ES-I3 (cell line): ENCODE results near the gene PDIK1L.

Experiments used
- H3K36me3 ChIP-seq: 2 replicates; pipeline ENCODE4 v1.6.1; 2013; ENCODE audit warnings: mild to moderate bottlenecking, low read length, control low read depth, moderate library complexity; ENCODE audit not compliant: insufficient read depth
- H3K4me1 ChIP-seq: 2 replicates; pipeline ENCODE4 v1.6.1; 2013; ENCODE audit warnings: mild to moderate bottlenecking, control low read depth, low read length; ENCODE audit not compliant: insufficient read depth
- H3K9ac ChIP-seq: 2 replicates; pipeline ENCODE4 v1.6.1; 2013; ENCODE audit warnings: low read depth, mild to moderate bottlenecking, low read length, moderate library complexity
- H3K9me3 ChIP-seq: 2 replicates; pipeline ENCODE4 v1.6.1; 2013; ENCODE audit warnings: mild to moderate bottlenecking, low read length, moderate library complexity; ENCODE audit not compliant: control insufficient read depth, insufficient read depth

Gene PDIK1L

DNA sequence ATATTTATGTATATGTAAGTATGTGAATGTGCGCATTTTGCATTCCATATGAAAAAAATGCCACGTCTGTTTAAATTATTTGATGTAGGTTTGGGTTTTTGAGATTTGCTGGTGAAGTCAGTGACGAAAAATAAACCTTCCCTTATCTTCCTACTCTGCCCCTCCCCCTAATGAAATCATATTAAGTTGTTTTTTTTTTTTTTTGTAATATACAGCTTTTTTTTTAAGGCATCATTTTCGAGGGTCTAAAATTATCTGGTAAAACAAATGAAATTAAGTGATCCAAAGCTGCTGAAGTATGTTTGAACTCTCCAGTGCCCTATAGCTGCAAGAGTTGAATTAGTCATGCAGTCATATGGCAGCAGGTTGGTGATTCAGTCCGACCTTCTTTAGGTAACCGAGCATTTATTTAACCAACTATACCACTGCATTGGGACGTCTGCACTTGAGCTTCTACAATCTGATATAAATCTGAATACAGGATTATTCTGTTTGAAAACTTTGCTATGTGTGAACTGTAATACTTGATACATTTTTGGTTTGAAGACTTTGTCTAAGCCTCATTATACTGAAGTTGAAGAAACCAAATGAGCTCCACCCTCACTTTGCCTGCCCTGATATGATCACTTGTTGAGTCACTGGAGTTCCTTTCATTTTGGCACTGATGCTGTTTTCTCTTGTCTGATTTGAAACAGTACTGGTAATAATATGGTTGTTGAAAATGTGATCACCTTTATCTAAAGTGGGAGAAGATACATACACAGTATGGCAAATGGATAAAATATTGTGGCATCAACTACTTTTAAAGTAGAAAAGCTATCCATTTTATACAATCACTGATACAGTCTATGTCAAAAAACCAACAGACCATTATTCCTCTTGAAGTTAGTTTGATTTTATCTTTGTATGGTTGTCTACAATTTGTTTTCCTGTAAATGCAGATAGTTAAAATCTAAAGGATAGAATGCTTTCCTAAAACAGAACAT lies 11.7 kb downstream of the PDIK1L start:
- Histone ChIP-seq H3K9ac (no peak overlapping the region), H3K4me1 (peaks cover 16% of the 10 kb centered on the region), H3K9me3 (no peaks in the 10 kb centered on the region), H3K36me3 (no peaks in the 10 kb centered on the region)

DNA sequence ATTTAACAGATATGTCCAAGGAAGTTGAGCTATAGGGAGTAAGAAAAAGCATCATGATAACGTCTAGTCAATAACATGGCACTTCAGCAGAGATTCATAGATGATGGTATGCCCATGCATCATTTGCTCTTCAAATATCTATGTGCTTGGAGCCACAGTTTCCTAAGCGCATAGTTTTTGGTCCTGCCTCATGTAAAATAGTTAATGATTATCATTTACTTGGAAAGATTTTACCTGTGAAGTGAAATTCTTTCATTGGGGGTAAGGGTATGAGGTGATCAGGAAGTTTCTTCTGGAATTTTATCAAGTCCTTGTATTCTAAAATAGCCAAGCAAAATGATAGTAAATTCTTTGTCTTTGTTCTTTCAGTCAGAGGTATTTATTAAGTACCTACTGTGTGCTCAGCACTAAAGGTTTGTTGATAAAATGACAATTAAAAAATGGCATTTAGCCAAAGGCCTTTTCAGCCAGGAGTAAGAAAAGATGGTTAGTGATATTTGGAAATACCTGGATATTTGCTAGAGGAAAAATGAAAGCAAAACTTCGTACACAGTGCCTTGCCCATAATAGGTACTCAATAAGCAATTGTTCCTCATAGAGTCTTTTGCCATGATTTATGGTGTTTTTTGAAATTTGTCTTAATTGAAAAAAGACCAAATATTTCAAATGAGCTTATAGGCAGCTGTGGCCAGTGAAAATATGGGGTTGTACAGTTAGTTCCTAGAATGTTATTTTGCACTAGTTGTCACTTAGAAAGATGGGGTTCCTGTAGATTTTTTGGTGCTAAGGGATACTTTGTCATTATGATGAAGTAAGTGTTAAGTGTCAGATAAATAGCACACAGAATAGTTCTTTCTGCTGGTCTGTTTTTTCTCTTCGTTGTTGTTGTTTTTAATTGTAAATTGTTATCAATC lies 13.1 kb downstream of the PDIK1L start:
- no peaks in the 10 kb centered on the region for H3K9me3 ChIP-seq
- peaks cover 16% of the 10 kb centered on the region for H3K4me1 ChIP-seq
- H3K9ac ChIP-seq, result no peak overlapping the region
- H3K36me3 ChIP-seq, result no peaks in the 10 kb centered on the region

GRCh38 chr1:26125382-26125781 lies 13.8 kb downstream of the PDIK1L start:
- Histone ChIP-seq H3K36me3 (no peaks in the 10 kb centered on the region), H3K9me3 (no peaks in the 10 kb centered on the region), H3K9ac (no peak overlapping the region), H3K4me1 (peaks cover 16% of the 10 kb centered on the region)

- Histone ChIP-seq H3K9ac (no peak overlapping the region), H3K9me3 (no peaks in the 10 kb centered on the region), H3K36me3 (no peaks in the 10 kb centered on the region), H3K4me1 (peaks cover 16% of the 10 kb centered on the region)
Observed at GRCh38 chr1:26125946-26126320, 14.3 kb downstream of the PDIK1L start.

- Histone ChIP-seq H3K9ac (no peak overlapping the region), H3K4me1 (peaks cover 16% of the 10 kb centered on the region), H3K36me3 (no peaks in the 10 kb centered on the region), H3K9me3 (no peaks in the 10 kb centered on the region)
Observed at GRCh38 chr1:26126321-26127084, 14.9 kb downstream of the PDIK1L start.

DNA sequence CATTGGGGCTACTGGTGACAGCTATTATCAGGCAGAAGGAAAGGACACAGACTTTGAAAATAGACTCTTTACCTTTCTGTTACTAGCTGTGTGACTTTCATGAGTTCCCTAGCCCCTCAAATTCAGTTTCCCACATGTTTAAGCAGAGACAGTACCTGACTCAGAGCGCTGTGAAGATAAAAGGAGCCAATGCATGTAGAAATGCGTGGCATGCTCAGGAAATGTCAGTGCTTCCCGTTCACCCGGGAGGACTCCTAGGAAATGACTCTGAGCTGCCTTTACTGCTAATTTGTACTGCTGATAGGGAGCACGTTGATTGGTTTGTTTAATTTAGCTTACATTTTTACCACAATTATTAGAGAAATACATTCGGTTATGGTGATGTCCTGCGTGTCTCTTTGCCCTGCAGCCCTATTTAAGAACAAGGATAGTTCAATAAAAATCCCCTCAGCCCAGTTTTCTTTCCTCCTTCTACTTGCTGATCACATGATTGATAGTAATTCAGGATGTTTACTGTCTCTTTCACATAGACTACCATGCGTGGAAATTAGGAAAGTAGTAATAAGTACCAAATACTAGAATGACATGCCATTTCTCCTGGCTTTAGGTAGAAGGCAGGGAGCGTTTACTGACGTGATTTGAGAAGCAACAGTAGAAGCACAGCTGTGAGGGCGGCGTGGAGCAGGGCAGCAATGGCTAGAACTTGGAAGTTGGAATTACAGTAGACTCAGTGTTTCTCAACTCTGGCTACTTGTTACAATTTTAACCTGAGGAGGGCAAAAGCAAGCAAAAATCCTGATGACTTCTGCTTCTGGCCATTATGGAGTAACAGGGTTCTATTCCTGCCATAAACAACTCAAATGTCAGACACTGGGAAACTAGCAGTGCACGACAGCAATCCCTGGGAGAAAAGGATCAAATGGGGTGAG lies 15.9 kb downstream of the PDIK1L start:
- H3K36me3 ChIP-seq, result no peaks in the 10 kb centered on the region
- H3K4me1 ChIP-seq, result peaks cover 16% of the 10 kb centered on the region
- H3K9me3 ChIP-seq, result no peaks in the 10 kb centered on the region
- H3K9ac ChIP-seq, result no peak overlapping the region

DNA sequence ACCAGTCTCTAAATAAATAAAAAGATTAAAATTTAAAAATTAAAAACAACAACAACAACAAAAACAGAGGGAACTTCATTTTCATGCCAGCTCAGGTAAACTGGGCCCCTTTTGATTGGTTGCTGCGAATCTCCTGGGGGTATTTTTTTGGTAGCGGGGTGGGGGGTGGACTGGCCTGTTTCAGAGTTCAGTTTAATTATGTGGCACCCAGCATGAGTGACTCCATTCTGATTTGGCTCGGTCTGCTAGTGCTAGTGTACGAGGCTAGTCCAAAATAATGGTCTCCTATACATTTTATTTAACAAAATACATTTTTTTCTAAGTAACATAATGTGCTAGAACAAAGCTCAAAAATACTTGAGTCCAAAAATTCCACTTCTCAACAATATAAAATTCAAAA lies 18.2 kb downstream of the PDIK1L start:
- H3K9me3 ChIP-seq, result no peaks in the 10 kb centered on the region
- H3K36me3 ChIP-seq, result no peaks in the 10 kb centered on the region
- no peak overlapping the region for H3K9ac ChIP-seq
- peaks cover 16% of the 10 kb centered on the region for H3K4me1 ChIP-seq

DNA sequence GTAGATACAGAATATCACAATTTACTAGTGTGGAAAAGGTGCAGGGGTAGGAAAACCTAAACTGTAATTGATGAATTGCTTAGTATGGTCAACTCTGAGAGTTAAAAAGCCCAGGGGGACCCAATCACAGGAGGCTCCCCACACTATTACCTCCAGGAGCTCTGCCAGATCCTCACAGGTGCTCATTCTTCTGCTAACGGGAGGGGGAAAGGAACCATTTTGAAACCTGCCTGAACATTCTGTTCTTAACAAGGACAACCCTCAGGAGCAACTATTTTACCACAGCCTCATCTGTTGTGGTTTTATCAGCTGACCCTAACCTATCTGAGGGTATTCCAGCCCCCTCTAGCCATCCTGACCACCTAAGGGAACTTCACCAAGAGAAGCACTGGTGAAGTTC lies 19.1 kb downstream of the PDIK1L start:
- no peaks in the 10 kb centered on the region for H3K9me3 ChIP-seq
- H3K36me3 ChIP-seq, result no peaks in the 10 kb centered on the region
- peaks cover 16% of the 10 kb centered on the region for H3K4me1 ChIP-seq
- H3K9ac ChIP-seq, result no peak overlapping the region

DNA sequence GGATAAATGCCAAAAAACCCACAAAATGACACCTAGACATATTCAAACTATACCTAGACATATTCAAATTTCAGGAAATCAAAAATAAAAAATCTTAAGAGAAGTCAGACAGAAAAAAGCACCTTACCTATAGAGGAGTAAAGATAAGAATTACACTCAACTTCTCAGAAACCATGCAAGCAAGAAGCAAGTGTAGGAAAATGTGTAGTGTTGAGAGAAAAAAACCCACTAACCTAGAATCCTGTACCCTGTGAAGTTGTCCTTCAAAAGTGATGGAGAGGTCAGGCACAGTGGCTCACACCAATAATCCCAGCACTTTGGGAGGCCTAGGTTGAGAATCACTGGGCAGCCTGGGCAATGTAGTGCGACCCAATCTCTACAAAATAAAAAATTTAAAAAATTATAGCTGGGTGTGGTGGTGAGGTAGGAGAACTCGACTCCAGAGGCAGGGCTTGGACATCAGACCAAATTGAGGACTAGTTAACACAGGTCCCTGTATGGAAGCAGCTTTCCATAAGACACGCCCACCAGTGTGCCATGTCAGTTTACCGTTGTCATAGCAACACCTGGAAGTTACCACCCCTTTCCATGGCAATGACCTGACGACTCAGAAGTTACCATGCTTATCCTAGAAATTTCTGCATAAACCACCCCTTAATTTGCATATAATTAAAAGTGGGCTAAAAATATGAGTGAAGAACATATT lies 20.7 kb downstream of the PDIK1L start:
- Histone ChIP-seq H3K9me3 (no peaks in the 10 kb centered on the region), H3K9ac (no peak overlapping the region), H3K36me3 (no peaks in the 10 kb centered on the region), H3K4me1 (peaks cover 6% of the 10 kb centered on the region; the same call in 1 of the 2 replicates)

GRCh38 chr1:26132834-26133167 lies 21.2 kb downstream of the PDIK1L start:
- Histone ChIP-seq H3K9me3 (no peaks in the 10 kb centered on the region), H3K36me3 (no peaks in the 10 kb centered on the region), H3K9ac (no peak overlapping the region), H3K4me1 (0 out of 2 replicates have a peak, but pooled peaks cover under 1% of the 10 kb centered on the region)

GRCh38 chr1:26134466-26134865 lies 22.8 kb downstream of the PDIK1L start:
- Histone ChIP-seq H3K9me3 (no peaks in the 10 kb centered on the region), H3K36me3 (no peaks in the 10 kb centered on the region), H3K4me1 (0 out of 2 replicates have a peak, but pooled peaks cover 6% of the 10 kb centered on the region), H3K9ac (no peak overlapping the region)

DNA sequence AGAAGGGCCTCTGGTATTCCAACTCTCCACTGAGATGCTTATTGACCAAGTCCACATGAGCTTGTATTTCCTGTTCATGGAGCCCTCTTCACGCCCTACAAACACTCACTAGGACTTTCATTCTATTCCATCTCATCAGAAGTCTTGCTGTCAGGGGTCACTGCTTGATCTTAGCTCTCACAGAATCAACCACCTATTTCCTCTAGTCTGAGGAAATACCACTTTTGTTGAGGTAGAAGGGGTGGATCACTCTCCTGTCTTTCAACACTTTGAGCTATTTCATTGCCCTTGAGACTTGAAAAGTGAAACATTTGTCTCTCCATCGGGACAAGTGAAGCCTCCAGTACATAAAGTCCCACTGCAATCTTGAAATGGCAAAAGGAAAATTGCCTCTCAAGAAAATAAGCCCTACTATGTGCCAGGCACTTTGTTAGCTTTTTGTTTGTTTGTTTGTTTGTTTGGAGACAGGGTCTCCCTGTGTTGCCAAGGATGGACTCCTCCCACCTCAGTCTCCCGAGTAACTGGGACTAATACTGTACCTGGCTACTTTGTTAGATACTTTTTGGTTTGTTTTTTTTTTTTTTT lies 27.4 kb downstream of the PDIK1L start:
- Histone ChIP-seq H3K36me3 (no peaks in the 10 kb centered on the region), H3K9me3 (no peaks in the 10 kb centered on the region), H3K9ac (no peak overlapping the region), H3K4me1 (0 out of 2 replicates have a peak, but pooled peaks cover 6% of the 10 kb centered on the region)
